HG03469 (cell line): ENCODE data around the gene GSTK1.

ENCODE experiments used
- ATAC-seq: cut with Tn5 transposase; IDR thresholded peaks from one replicate; pipeline ENCODE4 v1.9.1; 2021; ENCODE audit warnings: mild to moderate bottlenecking, moderate library complexity, moderate number of reproducible peaks; ENCODE audit not compliant: unreplicated experiment

Gene GSTK1

DNA sequence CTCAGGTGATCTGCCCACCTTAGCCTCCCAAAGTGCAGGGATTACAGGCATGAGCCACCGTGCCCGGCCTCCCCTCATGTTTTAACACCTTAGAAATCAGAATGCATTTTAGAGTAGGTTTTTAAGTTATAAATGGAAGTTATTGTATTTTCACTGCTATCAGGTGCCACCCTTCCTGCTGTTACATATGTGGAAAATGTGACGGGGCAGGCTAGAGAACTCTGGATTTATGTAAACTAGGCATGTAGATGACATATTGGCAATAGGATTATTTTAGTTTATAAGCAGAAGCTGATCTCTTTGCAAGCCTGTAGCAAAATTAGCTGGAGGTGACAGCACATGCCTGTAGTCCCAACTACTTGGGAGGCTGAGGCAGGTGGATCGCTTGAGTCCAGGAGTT is 27.1 kb downstream of the GSTK1 start:
- no peak for ATAC-seq

DNA sequence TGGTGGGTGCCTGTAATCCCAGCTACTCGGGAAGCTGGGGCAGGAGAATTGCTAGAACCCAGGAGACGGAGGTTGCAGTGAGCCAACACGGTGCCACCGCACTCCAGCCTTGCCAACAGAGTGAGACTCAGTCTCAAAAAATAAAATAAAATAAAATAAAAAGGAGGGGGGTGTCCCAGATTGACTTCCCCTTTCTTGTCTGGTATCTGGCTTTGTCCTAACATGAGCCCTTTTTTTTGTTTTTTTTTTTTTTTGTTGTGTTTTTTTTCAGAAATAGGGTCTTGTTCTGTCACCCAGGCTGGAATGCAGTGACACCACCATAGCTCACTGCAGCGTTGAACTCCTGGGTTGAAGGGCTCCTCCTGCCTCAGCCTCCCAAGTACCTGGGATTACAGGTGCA is 29.6 kb downstream of the GSTK1 start:
- no peak for ATAC-seq

DNA sequence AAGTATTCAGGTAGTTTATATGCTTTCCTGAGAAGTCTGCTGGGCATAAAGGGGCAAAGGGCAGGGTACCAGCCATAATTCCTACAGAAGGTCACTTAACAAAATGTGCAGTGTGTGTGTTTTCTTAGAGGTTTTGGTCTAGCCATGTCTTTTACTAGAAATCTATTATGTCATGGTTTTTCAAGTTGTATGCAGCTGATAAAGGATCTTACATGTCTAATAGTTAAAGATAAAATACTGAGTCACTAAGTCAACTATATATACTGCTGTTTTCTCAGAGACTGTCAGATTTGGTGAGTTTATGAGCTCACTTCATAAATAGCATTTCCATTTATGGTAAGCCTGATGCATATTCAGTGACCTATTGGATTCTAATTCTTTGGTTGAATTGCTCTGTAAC is 32.6 kb downstream of the GSTK1 start:
- no peak for ATAC-seq

DNA sequence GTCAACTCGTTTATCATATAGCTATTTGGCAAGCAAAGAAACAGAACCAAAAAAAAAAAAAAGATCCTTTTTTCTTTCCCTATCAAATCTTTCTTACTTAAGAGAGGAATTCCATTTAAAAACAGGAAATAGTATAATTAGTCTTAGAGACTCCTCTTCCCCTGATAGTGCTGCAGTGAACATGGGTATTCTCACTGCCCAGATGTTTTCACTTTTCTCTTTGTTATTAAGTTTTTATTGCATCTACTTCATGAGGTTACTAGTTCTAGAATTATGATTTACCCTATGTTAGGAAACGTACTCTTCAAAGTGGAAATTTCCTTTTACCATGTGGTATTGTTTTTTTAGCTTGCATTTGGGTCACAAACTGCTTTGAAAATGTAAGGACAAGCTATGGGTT is 33.4 kb downstream of the GSTK1 start:
- ATAC-seq, result no peak

DNA sequence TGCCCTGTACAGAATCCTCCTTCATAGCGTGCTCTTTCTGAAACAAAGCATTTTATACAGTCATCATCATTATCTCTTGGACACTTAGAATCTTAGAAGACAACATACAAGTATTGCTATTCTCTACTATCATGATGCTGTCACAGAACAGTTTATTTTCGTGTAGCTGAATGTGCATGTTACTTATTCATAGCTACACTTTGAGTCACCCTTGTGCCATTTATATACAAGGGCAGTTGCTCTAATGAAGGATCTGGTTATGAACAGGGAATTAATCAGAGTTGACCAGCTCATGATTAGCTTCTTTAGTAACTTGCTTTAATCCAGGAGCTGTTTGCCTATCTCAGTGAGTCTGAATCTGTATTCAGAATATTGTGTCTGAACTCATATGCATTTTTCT is 36.1 kb downstream of the GSTK1 start:
- ATAC-seq, result no peak

DNA sequence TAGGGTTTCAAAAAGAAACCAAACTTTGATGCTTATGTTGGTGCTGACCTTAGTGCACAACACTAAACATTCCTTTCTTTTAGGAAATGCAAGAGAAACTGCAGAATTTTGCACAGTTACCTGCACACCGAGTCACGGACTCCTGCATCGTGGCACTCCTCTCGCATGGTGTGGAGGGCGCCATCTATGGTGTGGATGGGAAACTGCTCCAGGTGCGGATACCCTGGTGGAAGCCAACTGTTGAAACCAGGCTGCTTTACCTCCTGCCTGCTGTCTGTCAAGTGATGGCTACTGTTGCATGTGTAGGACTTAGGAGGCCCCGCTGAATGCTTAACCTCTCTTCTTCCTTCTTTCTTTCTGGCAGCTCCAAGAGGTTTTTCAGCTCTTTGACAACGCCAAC is 36.6 kb downstream of the GSTK1 start:
- ATAC-seq, result no peak

DNA sequence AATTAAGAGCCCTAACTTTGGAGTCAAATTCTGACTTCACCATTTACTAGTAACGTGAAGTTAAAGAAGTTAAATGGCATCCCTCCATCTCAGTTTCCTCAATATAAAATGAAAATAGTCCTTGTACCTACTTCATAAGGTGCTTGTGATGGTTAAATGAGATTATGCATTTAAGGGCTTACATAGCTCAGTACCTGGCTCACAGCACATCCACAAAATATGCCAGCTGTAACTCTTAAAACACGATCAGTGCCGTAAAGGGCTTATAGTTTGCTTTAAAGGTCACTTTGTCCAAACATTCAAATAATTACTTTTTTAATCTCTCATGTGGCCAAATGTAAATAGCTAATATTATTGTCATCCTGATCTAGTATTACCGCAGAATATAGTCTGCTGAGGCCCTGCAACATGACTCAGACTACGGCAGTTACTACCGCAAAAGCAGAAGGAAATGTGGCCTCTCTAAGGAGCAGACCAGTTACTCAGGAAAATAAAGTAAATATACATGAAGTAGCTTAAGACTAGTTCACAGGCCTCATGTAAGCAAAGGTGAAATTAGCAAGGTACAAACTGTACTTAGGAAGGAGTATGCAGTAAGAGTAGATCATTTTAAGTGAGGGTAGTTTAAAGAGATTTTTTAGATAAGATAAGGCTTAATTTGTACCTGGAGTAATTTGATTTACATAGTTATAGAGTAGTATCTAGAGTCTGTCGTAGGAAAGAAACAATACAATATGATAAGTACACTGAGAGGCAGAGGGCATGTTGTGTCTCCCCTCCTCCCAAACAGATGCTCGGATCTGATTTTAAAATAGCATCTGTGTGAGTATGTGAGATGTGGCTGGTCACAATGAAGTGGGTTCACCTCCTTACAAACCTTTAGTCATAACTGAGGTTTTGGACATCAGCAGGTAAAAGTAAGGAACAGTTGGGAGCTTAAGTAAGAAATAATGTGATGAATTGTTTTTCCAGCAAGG is 38.0 kb downstream of the GSTK1 start:
- ATAC-seq, result no peak

DNA sequence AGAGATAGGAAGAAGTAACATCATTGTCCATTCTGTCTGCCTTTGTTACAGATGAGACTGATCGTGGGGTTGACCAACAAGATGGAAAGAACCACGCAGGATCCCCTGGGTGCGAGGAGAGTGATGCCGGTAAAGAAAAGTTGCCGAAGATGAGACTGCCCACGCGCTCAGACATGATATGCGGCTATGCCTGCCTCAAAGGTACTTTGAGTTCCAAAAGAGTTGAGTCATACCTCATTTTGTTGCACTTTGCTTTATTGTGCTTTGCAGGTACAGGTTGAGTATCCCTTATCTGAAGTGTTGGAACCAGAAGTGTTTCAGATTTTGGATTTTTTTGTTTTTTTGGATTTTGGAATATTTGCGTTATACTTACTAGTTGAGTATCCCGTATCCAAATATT is 40.5 kb downstream of the GSTK1 start:
- ATAC-seq, result no peak

DNA sequence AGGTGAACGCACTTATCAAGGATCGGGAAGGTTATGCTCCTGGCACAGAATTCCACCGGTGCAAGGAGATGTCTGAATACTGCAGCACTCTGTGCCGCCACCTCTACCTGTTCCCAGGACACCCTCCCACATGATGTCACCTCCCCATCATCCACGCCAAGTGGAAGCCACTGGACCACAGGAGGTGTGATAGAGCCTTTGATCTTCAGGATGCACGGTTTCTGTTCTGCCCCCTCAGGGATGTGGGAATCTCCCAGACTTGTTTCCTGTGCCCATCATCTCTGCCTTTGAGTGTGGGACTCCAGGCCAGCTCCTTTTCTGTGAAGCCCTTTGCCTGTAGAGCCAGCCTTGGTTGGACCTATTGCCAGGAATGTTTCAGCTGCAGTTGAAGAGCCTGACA is 41.7 kb downstream of the GSTK1 start:
- no peak for ATAC-seq

DNA sequence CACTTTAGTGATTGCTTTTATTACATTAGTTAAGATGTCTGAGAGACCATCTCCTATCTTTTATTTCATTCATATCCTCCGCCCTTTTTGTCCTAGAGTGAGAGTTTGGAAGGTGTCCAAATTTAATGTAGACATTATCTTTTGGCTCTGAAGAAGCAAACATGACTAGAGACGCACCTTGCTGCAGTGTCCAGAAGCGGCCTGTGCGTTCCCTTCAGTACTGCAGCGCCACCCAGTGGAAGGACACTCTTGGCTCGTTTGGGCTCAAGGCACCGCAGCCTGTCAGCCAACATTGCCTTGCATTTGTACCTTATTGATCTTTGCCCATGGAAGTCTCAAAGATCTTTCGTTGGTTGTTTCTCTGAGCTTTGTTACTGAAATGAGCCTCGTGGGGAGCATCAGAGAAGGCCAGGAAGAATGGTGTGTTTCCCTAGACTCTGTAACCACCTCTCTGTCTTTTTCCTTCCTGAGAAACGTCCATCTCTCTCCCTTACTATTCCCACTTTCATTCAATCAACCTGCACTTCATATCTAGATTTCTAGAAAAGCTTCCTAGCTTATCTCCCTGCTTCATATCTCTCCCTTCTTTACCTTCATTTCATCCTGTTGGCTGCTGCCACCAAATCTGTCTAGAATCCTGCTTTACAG is 42.3 kb downstream of the GSTK1 start:
- no peak for ATAC-seq

DNA sequence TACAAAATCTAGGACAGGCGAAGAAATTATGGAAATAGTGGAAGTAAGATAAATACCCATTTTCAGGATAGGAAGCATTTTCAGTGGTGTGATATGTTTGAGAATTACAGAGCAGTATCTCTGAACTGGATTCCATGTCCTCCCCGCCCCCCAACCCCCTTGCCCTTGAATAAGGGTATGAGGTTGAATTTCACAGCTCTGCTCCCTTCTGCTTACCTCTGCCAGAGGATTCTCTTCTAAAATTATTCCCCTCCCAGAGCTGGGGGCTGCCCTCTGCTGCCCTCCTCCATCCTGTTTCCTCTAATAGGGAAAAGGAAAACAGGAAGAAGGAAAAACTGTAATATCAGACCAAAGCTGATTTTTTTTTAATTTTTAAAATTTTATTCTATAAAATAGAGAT is 45.4 kb downstream of the GSTK1 start:
- no peak for ATAC-seq

DNA sequence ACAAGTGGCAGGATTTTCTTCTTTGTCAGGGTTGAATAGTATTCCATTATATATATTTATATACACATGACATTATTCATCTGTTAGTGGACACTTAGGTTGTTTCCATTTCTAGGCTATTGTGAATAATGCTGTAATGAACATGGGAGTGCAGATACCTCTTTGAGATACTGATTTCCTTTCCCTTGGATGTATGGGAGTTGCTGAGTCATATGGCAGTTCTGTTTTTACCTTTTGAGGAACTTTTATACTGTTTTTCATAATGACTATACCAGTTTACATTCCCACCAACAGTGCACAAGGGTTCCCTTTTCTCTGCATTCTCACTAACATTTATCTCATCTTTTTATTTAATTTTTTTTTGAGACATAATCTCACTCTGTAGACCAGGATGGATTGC is 50.9 kb downstream of the GSTK1 start:
- no peak for ATAC-seq

DNA sequence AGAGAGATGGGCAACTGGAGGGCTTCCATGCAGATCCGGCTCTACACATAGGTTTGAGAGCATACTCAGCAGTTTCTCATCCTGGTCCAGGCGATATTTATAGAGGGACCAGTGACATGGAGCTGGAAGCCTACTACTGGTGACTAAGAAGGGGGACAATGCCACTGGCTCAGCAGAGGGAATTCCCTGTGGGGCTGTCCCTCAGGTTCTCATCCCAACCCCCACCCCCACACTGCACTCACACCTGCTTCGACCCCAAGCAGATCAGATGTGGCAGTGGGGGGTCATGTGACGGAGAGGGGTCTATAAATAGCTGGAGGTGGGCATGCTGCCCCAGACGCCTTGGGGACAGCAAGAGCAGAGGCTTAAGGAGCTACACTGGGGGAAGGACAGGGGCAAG is 52.5 kb downstream of the GSTK1 start, which contains the start of gene CLCN1:
CLCN1 (plus strand) TSS at position 336 of the 400 bp plus-strand sequence. CDS start 102 bp downstream, outside the sequence.
- ATAC-seq, result no peak

DNA sequence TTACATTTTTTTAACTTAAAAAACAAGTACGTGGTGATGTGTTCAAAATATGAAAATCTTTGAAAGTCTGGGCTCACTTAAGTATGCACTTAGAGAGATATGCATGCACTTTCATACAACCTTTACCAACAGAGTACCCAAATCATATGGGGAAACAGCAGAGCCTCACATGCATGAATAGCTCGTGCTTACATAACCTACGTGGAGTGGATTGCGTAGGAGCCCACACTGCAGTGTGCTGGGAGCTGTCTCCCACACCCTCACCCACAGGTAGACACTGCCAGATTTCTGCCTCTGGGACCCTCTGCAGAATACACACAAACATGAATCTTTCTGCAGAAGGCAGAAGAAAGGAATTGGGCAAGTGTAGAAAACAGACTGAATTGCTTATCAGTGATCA is 53.3 kb downstream of the GSTK1 start:
- no peak for ATAC-seq

DNA sequence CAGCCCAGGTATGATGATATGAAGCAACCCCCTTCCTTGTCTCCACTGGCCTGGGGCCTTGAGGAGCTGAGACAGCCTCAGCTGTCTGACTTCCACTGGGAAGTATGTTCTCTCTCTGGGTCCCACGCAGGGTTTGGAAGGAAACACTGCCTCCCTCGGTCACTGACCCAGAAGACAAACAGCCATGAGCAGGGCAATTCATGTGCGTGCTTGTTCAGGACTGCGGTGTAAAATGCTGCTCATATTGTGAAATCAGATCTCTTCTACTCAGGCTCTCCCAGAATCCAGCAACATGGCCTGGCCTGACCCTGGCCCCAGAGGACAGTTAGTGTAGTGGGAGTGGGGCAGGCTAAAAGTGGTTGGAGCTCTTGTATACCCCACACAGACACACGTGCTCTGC is 55.4 kb downstream of the GSTK1 start:
- ATAC-seq, result no peak
